HK-2 (cell line): ENCODE data around the gene PTPN14.

Experiments used
- DNase-seq: peaks from one replicate; pipeline ENCODE4 v3.0.0-alpha.2; 2018; ENCODE audit not compliant: unreplicated experiment

PTPN14 gene

DNA sequence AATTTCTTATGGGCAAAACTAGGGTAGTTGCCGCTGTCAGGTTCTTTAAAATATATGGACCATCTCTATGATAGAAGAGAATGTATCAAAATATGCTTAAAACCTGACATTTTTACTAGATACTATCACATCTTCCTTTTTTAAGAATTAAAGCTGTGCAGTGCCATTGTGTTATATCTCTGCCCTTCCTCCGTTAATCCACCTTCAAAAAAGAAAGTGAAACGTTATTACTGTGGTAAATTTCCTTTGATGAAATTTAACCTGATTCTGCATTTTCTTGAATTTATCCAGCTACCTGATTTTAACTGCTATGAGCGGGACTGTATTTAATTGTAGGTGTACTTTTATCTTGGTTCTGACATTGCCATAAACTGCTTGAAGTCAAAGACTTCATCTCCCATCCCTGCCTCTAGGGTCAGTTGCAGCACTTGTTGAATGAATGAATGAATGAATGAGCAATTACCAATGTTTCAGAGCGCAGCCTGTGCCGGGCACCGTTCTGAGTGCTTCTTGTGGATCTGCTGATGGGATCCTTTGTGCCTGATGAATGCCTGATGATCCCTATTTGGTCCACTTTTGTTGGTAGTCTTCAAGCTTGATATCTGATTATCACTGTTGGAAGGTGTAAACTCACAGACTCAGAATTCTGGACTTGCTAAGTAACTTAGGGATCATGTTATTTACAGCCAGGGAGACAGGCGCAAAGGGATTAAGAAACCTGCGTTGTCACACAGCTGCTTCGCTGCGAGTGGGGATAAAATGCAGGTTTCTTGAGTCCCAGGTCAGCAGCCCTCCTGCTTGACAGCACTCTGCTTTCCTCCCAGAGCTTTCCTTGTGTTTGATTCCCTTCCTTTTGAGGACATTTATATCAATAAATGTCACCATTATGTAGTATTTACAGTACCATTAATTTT is 240.4 kb downstream of the PTPN14 start:
- DNase-seq = no peak

DNA sequence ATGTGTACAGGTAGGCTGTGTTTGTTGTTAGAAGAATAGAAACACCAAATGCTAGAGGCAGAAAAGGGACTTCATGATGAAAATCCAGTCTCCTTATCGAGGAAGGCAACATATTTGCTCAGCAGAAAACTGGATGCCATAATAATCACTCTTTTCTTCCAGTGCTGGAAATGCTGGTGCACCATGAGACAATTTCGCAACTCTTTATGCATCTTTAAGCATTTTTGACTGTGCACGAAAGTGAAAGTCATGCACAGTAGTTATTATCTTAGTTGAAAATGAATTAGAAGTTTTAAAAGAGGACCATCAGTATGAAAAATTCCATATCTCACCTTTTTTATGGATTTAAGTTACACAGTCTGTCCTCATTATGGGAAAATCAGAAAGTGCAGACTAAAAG is 241.4 kb downstream of the PTPN14 start:
- DNase-seq = no peak

DNA sequence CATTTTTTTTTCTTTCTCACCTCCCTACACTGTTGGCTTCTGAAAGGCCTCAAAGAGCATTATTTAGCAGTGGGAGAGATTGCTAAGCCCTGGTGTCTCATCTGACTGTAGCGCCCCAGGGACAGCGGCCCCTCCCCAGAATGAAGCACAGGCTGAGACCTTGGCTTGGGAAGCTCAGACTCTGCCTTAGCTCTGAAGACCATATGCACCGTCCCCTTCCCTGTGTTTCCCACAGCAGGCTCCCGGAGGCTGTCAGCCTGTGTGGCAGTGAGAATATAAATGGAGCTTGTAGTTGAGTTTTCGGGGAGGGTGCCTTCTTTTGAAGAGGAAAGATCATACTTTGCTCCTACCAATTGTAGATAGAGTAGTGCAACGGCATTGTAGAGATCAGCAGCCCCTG is 245.1 kb downstream of the PTPN14 start:
- DNase-seq = no peak

DNA sequence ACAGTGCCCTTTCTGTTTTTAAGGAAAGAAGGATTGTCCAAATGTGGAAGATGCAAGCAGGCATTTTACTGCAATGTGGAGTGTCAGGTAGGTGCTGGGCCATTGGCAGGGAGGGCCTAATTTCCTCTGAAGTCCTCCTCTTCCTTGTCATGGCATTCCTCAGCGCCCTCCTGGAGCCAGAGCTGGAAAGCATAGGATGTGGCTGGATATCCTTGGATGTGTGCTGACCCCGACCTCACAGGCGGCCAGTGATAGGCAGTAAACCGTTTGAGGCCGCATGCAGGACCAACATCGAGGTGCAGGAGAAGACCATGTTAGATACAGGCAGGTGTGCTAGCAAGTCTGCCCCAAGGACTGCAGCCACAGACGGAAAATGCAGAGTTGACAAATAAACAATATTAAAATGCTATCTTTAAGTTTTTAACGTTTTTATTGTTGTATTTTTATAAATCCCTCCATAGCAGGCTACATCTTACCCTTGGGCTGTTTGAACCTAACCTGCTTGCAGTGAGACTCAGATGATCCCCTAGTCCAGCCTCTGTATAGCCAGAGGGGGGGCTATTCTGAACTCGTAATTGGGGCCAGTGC is 246.1 kb downstream of the PTPN14 start:
- DNase-seq = no peak

DNA sequence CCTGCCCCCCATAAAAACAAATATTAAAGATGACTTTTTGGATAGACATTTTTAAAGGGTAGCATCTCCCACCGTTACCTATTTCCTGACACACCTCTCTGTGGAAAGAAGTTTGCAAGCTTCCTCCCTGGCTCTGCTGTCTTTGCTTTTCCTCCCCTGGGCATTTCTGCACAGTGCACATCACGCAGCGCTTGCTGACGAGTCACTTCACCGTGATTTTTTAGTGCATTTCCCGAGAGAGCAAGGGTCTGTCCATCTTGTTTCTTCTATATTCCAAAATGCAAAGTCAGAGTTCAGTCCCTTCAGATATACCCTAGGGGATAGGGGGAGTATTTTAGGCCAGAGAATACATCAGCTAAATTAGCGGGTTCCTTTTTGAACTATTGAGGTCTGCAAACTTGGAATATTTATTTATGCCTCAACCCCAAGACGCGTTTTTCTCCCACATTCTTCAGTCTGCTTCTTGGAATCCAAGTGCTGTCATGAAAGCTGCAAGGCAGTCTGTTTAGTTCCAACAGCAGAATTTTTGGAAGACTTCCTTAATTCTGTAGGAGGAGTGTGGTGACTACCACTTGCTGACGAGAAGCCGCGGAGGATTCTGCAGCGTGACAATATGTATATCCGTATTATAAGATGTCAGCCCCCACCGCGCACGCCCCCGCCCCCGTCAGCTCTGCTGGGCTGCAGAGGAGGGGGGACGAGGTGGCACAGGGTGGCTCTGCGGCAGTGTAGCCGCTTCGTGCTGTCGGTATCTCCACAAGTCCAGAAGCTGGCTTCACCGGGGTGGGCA is 248.1 kb downstream of the PTPN14 start:
- no peak for DNase-seq

DNA sequence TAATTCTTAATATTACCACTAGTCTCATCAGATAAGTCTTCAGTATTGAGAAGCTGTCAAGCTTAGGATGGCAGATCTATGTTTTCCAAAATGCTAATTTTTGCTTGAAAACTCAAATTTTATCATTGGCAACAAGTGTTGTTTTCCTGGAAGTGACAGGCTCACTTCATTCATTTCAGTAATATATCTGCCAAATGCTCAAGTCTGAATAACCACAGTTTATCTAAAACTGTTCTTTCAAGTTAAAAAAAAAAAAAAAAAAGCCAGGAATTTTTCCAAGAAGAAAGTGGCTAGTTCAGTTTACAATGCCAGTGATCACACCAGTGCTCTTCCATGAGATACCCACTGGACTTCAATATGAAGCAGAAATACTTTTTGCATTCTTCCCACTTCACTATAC is 249.9 kb downstream of the PTPN14 start:
- no peak for DNase-seq

DNA sequence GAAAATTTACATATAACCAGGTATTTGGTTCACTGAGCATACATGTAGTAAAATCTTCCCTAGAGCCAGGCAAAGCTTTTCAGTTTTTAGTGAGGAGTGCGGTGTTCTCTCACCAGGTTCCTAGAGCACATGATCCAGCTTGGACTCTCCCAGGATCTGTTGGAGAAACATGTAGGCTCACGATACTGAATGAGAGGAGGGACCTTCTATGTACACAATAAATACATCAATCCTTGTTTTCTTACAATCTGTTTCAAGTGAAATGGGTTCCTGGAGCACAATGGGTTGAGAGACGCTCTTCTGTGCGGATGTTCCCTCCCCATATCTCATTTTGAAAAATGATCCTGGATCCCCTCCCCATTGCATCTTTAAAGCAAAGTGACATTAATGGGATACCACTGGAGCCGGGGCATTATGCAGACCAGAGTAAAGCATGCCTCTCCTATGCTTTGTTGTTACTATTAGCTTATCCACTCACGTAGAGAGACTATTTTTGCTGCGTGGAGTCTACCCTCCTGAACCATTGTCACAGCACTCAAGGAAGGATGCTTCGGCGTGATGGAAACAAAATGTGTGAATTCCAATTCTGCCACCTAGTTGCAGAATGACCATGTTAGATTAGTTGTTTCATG is 251.1 kb downstream of the PTPN14 start:
- DNase-seq = no peak
